HK-2 (cell line): ENCODE results near the gene LCP2.
"Not testable (repeated sequence)": the region's sequence is repeated elsewhere in the genome, so short reads cannot be mapped to it uniquely, and the experiment has no call there.

ENCODE experiments used
- DNase-seq: peaks from one replicate; pipeline ENCODE4 v3.0.0-alpha.2; 2018; ENCODE audit not compliant: unreplicated experiment

The LCP2 gene

GRCh38 chr5:170248931-170249227 lies 48.7 kb downstream of the LCP2 start:
- not testable (repeated sequence) for DNase-seq

- DNase-seq, result no peak
Measured at GRCh38 chr5:170248172-170248930, 49.2 kb downstream of the LCP2 start.

- DNase-seq, result no peak
Measured at GRCh38 chr5:170247363-170247762, 50.2 kb downstream of the LCP2 start.

- no peak for DNase-seq
Measured at GRCh38 chr5:170246126-170246870, 51.3 kb downstream of the LCP2 start.

GRCh38 chr5:170245436-170245835 lies 52.1 kb downstream of the LCP2 start:
- DNase-seq, result not testable (repeated sequence)

- DNase-seq, result no peak
Measured at GRCh38 chr5:170238456-170239196, 59.0 kb downstream of the LCP2 start.

GRCh38 chr5:170235876-170236864 lies 61.4 kb downstream of the LCP2 start:
- no peak for DNase-seq

GRCh38 chr5:170233358-170233892 lies 64.2 kb downstream of the LCP2 start:
- DNase-seq, result no peak

- DNase-seq, result no peak
Measured at GRCh38 chr5:170232786-170233185, 64.8 kb downstream of the LCP2 start, which contains the start of gene C5orf58. Gene C5orf58 (plus strand): TSS chr5:170232985. CDS start chr5:170234977, 1,992 bp downstream.

- DNase-seq, result no peak
Measured at GRCh38 chr5:170228762-170229435, 68.7 kb downstream of the LCP2 start.

- no peak for DNase-seq
Measured at GRCh38 chr5:170226661-170227060, 70.9 kb downstream of the LCP2 start.

GRCh38 chr5:170226129-170226615 lies 71.4 kb downstream of the LCP2 start:
- no peak for DNase-seq

GRCh38 chr5:170225326-170226128 lies 72.0 kb downstream of the LCP2 start:
- peak; percentile 31 for DNase-seq

- DNase-seq, result no peak
Measured at GRCh38 chr5:170223906-170224305, 73.7 kb downstream of the LCP2 start.

- no peak for DNase-seq
Measured at GRCh38 chr5:170223360-170223759, 74.2 kb downstream of the LCP2 start.

GRCh38 chr5:170221327-170221741 lies 76.2 kb downstream of the LCP2 start:
- no peak for DNase-seq

GRCh38 chr5:170220191-170220590 lies 77.4 kb downstream of the LCP2 start:
- no peak for DNase-seq

- DNase-seq, result no peak
Measured at GRCh38 chr5:170219615-170220014, 78.0 kb downstream of the LCP2 start.

- no peak for DNase-seq
Measured at GRCh38 chr5:170218726-170219125, 78.9 kb downstream of the LCP2 start.
